Immature natural killer cell (primary cell): Measurements from ENCODE around the gene GEMIN5. TPM values are rescaled to one million over a fixed set of nuclear protein-coding genes. Genes with fewer than 3 reads are reported as not detected.
A peak's percentile ranks its signal among the peaks of the same experiment; 100 is the strongest.
"Not testable (repeated sequence)": the region's sequence is repeated elsewhere in the genome, so short reads cannot be mapped to it uniquely, and the experiment has no call there.

Source experiments
- DNase-seq, 3 donors: peaks; one replicate each; pipeline ENCODE4 v3.0.0; 2022; ENCODE audit warnings: mixed read lengths in 1 of 3
- H3K27ac Mint-ChIP-seq, 6 donors: one replicate each; pipeline ENCODE4 v1.8.0; 2020; ENCODE audit warnings: mixed read lengths in 6 of 6, mild to moderate bottlenecking in 5 of 6, inconsistent platforms in 4 of 6, moderate library complexity in 3 of 6
- H3K27me3 Mint-ChIP-seq, 3 donors: one replicate each; pipeline ENCODE4 v1.8.0; 2020 to 2021; ENCODE audit warnings: low read depth in 3 of 3, mild to moderate bottlenecking in 3 of 3, mixed read lengths in 3 of 3, moderate library complexity in 3 of 3, inconsistent platforms in 1 of 3
- H3K36me3 Mint-ChIP-seq, 3 donors: one replicate each; pipeline ENCODE4 v1.8.0; 2020; ENCODE audit warnings: mixed read lengths in 3 of 3, inconsistent platforms in 2 of 3, mild to moderate bottlenecking in 2 of 3
- H3K4me1 Mint-ChIP-seq, 2 donors: one replicate each; pipeline ENCODE4 v1.8.0; 2020; ENCODE audit warnings: inconsistent platforms in 2 of 2, mild to moderate bottlenecking in 2 of 2, mixed read lengths in 2 of 2, moderate library complexity in 1 of 2
- H3K4me3 Mint-ChIP-seq, 5 donors: one replicate each; pipeline ENCODE4 v1.8.0; 2020; ENCODE audit warnings: mild to moderate bottlenecking in 5 of 5, mixed read lengths in 5 of 5, inconsistent platforms in 3 of 5, moderate library complexity in 3 of 5
- H3K9me3 Mint-ChIP-seq, 6 donors: one replicate each; pipeline ENCODE4 v1.8.0; 2020; ENCODE audit warnings: mild to moderate bottlenecking in 6 of 6, mixed read lengths in 6 of 6, inconsistent platforms in 4 of 6, moderate library complexity in 3 of 6
- polyA plus RNA-seq, 3 donors: library from polyadenylated mRNA; unstranded; fragments of 300-500 nt; fragmentation: Illumina TruSeq; gene quantifications; one replicate each; pipeline ENCODE4 v1.2.3, GENCODE V29; 2021

The GEMIN5 gene
- polyA plus RNA-seq, 3 donors from 2014 or later: 1.3 to 10.2 (median 3.6) TPM

GRCh38 chr5:154933537-154933936 lies 4.5 kb downstream of the GEMIN5 start:
- peaks cover 19 to 44% of the 10 kb centered on the region in 2 donors for H3K4me1 Mint-ChIP-seq
- H3K9me3 Mint-ChIP-seq: no peaks in the 10 kb centered on the region

GRCh38 chr5:154923441-154924430 lies 14.3 kb downstream of the GEMIN5 start:
- Mint-ChIP-seq H3K36me3 (peaks cover 13 to 59% (median 22%) of the 10 kb centered on the region in 3 donors), H3K27ac (no peak overlapping the region), H3K4me1 (no peaks in the 10 kb centered on the region), H3K27me3 (no peaks in the 10 kb centered on the region), H3K4me3 (no peak overlapping the region), H3K9me3 (no peaks in the 10 kb centered on the region)
- no peak for DNase-seq

More at GRCh38 chr5:154933537-154933936, 4.5 kb downstream of the GEMIN5 start:
- Mint-ChIP-seq H3K27ac (peak overlapping the region in 1 of 6 donors; percentile 23), H3K36me3 (peaks cover 8 to 27% (median 17%) of the 10 kb centered on the region in 3 donors), H3K4me3 (no peak overlapping the region), H3K27me3 (peaks cover 3 to 6% (median 3%) of the 10 kb centered on the region in 3 donors)
- DNase-seq: no peak

GRCh38 chr5:154917757-154918156 lies 20.3 kb downstream of the GEMIN5 start:
- Mint-ChIP-seq H3K4me1 (no peaks in the 10 kb centered on the region), H3K36me3 (peaks cover 5 to 45% (median 16%) of the 10 kb centered on the region in 3 donors), H3K9me3 (no peaks in the 10 kb centered on the region), H3K27ac (no peak overlapping the region), H3K27me3 (no peaks in the 10 kb centered on the region), H3K4me3 (no peak overlapping the region)
- no peak for DNase-seq

GRCh38 chr5:154916874-154917273 lies 21.1 kb downstream of the GEMIN5 start:
- Mint-ChIP-seq H3K36me3 (peaks cover 14 to 54% (median 23%) of the 10 kb centered on the region in 3 donors), H3K9me3 (no peaks in the 10 kb centered on the region)

GRCh38 chr5:154905601-154906000 lies 32.4 kb downstream of the GEMIN5 start:
- H3K27ac Mint-ChIP-seq, H3K27me3 Mint-ChIP-seq: not testable (repeated sequence)
- H3K36me3 Mint-ChIP-seq: peaks cover 29 to 40% (median 32%) of the 10 kb centered on the region in 3 donors

More at GRCh38 chr5:154916874-154917273, 21.1 kb downstream of the GEMIN5 start:
- H3K27ac Mint-ChIP-seq: no peak overlapping the region
- H3K4me3 Mint-ChIP-seq: no peak overlapping the region
- no peaks in the 10 kb centered on the region for H3K4me1 Mint-ChIP-seq
- no peak for DNase-seq
- H3K27me3 Mint-ChIP-seq: no peaks in the 10 kb centered on the region

GRCh38 chr5:154901913-154902312 lies 36.1 kb downstream of the GEMIN5 start:
- no peak overlapping the region for H3K4me3 Mint-ChIP-seq
- no peaks in the 10 kb centered on the region for H3K9me3 Mint-ChIP-seq
- no peak overlapping the region for H3K27ac Mint-ChIP-seq
- H3K4me1 Mint-ChIP-seq: no peaks in the 10 kb centered on the region
- no peak for DNase-seq
- no peaks in the 10 kb centered on the region for H3K27me3 Mint-ChIP-seq
- peaks cover 36 to 59% (median 40%) of the 10 kb centered on the region in 3 donors for H3K36me3 Mint-ChIP-seq

More at GRCh38 chr5:154905601-154906000, 32.4 kb downstream of the GEMIN5 start:
- H3K4me1 Mint-ChIP-seq, H3K9me3 Mint-ChIP-seq, H3K4me3 Mint-ChIP-seq, DNase-seq: not testable (repeated sequence)

GRCh38 chr5:154901276-154901675 lies 36.7 kb downstream of the GEMIN5 start:
- H3K9me3 Mint-ChIP-seq: no peaks in the 10 kb centered on the region
- H3K4me1 Mint-ChIP-seq: no peaks in the 10 kb centered on the region
- no peak overlapping the region for H3K4me3 Mint-ChIP-seq
- no peak overlapping the region for H3K27ac Mint-ChIP-seq
- no peak for DNase-seq
- H3K36me3 Mint-ChIP-seq: peaks cover 39 to 63% (median 40%) of the 10 kb centered on the region in 3 donors
- no peaks in the 10 kb centered on the region for H3K27me3 Mint-ChIP-seq

GRCh38 chr5:154900066-154900465 lies 37.9 kb downstream of the GEMIN5 start:
- no peak for DNase-seq
- Mint-ChIP-seq H3K27me3 (no peaks in the 10 kb centered on the region), H3K27ac (no peak overlapping the region), H3K4me3 (no peak overlapping the region), H3K9me3 (no peaks in the 10 kb centered on the region), H3K36me3 (peaks cover 40 to 75% (median 47%) of the 10 kb centered on the region in 3 donors), H3K4me1 (no peaks in the 10 kb centered on the region)

- Mint-ChIP-seq H3K27me3 (no peaks in the 10 kb centered on the region), H3K9me3 (no peaks in the 10 kb centered on the region), H3K4me3 (no peak overlapping the region), H3K4me1 (no peaks in the 10 kb centered on the region), H3K36me3 (peaks cover 35 to 72% (median 44%) of the 10 kb centered on the region in 3 donors), H3K27ac (no peak overlapping the region)
- no peak for DNase-seq
Measured at GRCh38 chr5:154899151-154899816, 38.7 kb downstream of the GEMIN5 start.

GRCh38 chr5:154898210-154898609 lies 39.8 kb downstream of the GEMIN5 start:
- H3K36me3 Mint-ChIP-seq: peaks cover 32 to 70% (median 41%) of the 10 kb centered on the region in 3 donors
- no peak overlapping the region for H3K4me3 Mint-ChIP-seq
- H3K27ac Mint-ChIP-seq: no peak overlapping the region
- no peaks in the 10 kb centered on the region for H3K4me1 Mint-ChIP-seq
- no peaks in the 10 kb centered on the region for H3K9me3 Mint-ChIP-seq
- H3K27me3 Mint-ChIP-seq: no peaks in the 10 kb centered on the region
- DNase-seq: no peak

GRCh38 chr5:154896562-154897165 lies 41.3 kb downstream of the GEMIN5 start:
- Mint-ChIP-seq H3K4me1 (no peaks in the 10 kb centered on the region), H3K4me3 (no peak overlapping the region), H3K27ac (no peak overlapping the region), H3K9me3 (no peaks in the 10 kb centered on the region), H3K36me3 (peaks cover 29 to 67% (median 36%) of the 10 kb centered on the region in 3 donors), H3K27me3 (no peaks in the 10 kb centered on the region)
- no peak for DNase-seq

- no peak for DNase-seq
- peak overlapping the region in 1 of 6 donors; percentile 28 for H3K27ac Mint-ChIP-seq
- H3K4me1 Mint-ChIP-seq: no peaks in the 10 kb centered on the region
- H3K4me3 Mint-ChIP-seq: no peak overlapping the region
- H3K9me3 Mint-ChIP-seq: no peaks in the 10 kb centered on the region
- H3K27me3 Mint-ChIP-seq: no peaks in the 10 kb centered on the region
- H3K36me3 Mint-ChIP-seq: peaks cover 29 to 74% (median 41%) of the 10 kb centered on the region in 3 donors
Measured at GRCh38 chr5:154895606-154896561, 42.1 kb downstream of the GEMIN5 start.

GRCh38 chr5:154893381-154893780 lies 44.6 kb downstream of the GEMIN5 start:
- no peak for DNase-seq
- H3K4me1 Mint-ChIP-seq: no peaks in the 10 kb centered on the region
- H3K36me3 Mint-ChIP-seq: peaks cover 25 to 68% (median 43%) of the 10 kb centered on the region in 3 donors
- no peak overlapping the region for H3K27ac Mint-ChIP-seq
- H3K27me3 Mint-ChIP-seq: no peaks in the 10 kb centered on the region
- no peaks in the 10 kb centered on the region for H3K9me3 Mint-ChIP-seq
- H3K4me3 Mint-ChIP-seq: no peak overlapping the region
